HL-60 (cell line): ENCODE data around the gene PRMT7.

Source experiments
- DNase-seq, 2 experiments: peaks; one replicate each; pipeline ENCODE4 v3.0.0-alpha.2; 2010 to 2020; ENCODE audit warnings: low read depth in 1 of 2, low spot score in 1 of 2
- H3K27ac ChIP-seq: fragments of 250-450 bp; sonication (Bioruptor Pico); replicated peaks from 2 replicates; pipeline ENCODE4 v1.5.1; 2020; ENCODE audit warnings: mild to moderate bottlenecking, moderate library complexity
- H3K27me3 ChIP-seq: fragments of 250-450 bp; sonication (Bioruptor Pico); 2 replicates; pipeline ENCODE4 v1.5.1; 2021; ENCODE audit warnings: mild to moderate bottlenecking, moderate library complexity; ENCODE audit not compliant: insufficient read depth, poor library complexity, severe bottlenecking
- H3K4me3 ChIP-seq: replicated peaks from 2 replicates; pipeline ENCODE4 v1.5.1; 2011; ENCODE audit warnings: mild to moderate bottlenecking, control low read depth, low read length; ENCODE audit not compliant: insufficient read depth
- GABPA ChIP-seq: IDR thresholded peaks from 2 replicates; pipeline ENCODE4 v1.6.1; 2012; ENCODE audit warnings: low read depth
- POLR2AphosphoS5 ChIP-seq: IDR thresholded peaks from 2 replicates; pipeline ENCODE4 v1.6.1; 2012; ENCODE audit warnings: low read depth
- SPI1 ChIP-seq: IDR thresholded peaks from 2 replicates; pipeline ENCODE4 v1.6.1; 2012; ENCODE audit warnings: low read depth, mild to moderate bottlenecking, borderline replicate concordance
- TF ChIP-seq, protein P1 (sequence below): IDR thresholded peaks from 2 replicates; pipeline ENCODE4 v1.6.1; 2012; ENCODE audit warnings: low read depth; ENCODE audit not compliant: insufficient replicate concordance
- TF ChIP-seq, protein P2 (sequence below): IDR thresholded peaks from one replicate; pipeline ENCODE4 v1.5.1; 2011; ENCODE audit warnings: low read length, control low read depth, inconsistent platforms; ENCODE audit not compliant: insufficient read depth

The PRMT7 gene

DNA sequence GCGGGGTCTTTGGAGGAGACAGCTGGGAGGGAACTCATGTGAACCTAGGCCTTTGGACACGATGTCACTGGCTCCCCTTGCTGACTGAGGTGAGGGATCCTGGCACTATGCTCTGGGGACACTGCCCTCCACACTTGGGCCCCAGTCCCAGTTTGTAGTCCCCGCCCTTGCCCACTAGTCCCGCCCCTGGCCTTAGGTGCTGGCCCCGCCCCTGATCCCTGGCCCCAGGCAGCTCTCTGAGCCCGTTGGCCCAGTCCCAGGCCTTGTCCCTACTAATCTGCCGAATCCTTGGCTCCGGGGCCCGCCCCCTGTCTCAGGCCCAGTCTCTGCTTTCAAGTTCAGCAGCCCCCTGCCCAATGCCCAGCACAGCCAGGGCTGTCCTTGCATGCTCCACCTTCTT lies 76.5 kb downstream of the PRMT7 start:
- H3K27me3 ChIP-seq = no peaks in the 10 kb centered on the region
- no peak overlapping the region for H3K4me3 ChIP-seq
- H3K27ac ChIP-seq = no peak overlapping the region
- no peak for TF ChIP-seq SPI1
- no peak for DNase-seq

DNA sequence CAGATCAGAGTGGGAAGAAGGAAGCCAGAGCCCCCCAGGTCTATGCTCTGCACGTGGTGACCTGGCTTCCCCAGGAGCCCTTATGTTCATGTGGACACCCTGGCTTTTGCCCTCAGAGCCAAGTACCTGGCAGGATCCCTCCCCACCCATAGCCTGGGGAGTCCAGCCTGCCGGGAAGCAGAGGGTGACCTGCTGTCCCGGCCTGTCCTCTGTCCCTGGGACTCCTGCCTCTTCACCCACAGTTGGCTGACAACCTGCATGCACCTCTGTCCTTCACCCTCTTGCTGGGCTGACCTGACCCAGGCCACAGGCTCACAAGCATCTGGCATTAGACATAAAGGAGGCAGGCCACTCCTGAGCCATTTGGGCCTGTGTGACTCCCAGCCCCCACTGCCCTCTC lies 77.3 kb downstream of the PRMT7 start:
- Histone ChIP-seq H3K4me3 (no peak overlapping the region), H3K27ac (no peak overlapping the region), H3K27me3 (no peaks in the 10 kb centered on the region)
- DNase-seq = no peak
- TF ChIP-seq, protein P1, sequence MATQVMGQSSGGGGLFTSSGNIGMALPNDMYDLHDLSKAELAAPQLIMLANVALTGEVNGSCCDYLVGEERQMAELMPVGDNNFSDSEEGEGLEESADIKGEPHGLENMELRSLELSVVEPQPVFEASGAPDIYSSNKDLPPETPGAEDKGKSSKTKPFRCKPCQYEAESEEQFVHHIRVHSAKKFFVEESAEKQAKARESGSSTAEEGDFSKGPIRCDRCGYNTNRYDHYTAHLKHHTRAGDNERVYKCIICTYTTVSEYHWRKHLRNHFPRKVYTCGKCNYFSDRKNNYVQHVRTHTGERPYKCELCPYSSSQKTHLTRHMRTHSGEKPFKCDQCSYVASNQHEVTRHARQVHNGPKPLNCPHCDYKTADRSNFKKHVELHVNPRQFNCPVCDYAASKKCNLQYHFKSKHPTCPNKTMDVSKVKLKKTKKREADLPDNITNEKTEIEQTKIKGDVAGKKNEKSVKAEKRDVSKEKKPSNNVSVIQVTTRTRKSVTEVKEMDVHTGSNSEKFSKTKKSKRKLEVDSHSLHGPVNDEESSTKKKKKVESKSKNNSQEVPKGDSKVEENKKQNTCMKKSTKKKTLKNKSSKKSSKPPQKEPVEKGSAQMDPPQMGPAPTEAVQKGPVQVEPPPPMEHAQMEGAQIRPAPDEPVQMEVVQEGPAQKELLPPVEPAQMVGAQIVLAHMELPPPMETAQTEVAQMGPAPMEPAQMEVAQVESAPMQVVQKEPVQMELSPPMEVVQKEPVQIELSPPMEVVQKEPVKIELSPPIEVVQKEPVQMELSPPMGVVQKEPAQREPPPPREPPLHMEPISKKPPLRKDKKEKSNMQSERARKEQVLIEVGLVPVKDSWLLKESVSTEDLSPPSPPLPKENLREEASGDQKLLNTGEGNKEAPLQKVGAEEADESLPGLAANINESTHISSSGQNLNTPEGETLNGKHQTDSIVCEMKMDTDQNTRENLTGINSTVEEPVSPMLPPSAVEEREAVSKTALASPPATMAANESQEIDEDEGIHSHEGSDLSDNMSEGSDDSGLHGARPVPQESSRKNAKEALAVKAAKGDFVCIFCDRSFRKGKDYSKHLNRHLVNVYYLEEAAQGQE = no peak
- no peak for TF ChIP-seq POLR2AphosphoS5
- TF ChIP-seq, protein P2, sequence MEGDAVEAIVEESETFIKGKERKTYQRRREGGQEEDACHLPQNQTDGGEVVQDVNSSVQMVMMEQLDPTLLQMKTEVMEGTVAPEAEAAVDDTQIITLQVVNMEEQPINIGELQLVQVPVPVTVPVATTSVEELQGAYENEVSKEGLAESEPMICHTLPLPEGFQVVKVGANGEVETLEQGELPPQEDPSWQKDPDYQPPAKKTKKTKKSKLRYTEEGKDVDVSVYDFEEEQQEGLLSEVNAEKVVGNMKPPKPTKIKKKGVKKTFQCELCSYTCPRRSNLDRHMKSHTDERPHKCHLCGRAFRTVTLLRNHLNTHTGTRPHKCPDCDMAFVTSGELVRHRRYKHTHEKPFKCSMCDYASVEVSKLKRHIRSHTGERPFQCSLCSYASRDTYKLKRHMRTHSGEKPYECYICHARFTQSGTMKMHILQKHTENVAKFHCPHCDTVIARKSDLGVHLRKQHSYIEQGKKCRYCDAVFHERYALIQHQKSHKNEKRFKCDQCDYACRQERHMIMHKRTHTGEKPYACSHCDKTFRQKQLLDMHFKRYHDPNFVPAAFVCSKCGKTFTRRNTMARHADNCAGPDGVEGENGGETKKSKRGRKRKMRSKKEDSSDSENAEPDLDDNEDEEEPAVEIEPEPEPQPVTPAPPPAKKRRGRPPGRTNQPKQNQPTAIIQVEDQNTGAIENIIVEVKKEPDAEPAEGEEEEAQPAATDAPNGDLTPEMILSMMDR = no peak
- TF ChIP-seq SPI1 = no peak
- TF ChIP-seq GABPA = no peak

DNA sequence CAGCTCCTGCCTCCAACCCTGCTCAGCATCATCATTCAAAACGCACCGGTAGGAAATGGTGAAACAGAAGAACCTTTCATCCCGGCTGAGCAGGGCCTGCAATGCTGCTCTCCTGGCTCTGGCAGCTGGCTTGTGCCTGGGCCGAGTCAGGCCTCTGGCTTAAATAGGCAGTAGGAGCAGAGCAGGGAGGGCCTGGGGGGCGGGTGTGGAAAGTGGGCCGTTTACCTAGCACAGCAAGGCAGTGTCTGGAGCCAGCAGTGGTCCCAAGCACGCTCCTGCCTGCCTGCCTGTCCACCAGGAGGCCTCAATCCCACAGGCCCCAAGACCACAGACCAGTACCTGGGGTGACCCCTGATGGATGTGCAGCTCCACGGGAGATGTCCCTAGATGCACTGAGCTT lies 78.2 kb downstream of the PRMT7 start:
- TF ChIP-seq POLR2AphosphoS5 (no peak), SPI1 (no peak)
- TF ChIP-seq, protein P2 = no peak
- TF ChIP-seq, protein P1 = no peak
- Histone ChIP-seq H3K27ac (no peak overlapping the region), H3K27me3 (no peaks in the 10 kb centered on the region), H3K4me3 (no peak overlapping the region)
- DNase-seq = no peak

DNA sequence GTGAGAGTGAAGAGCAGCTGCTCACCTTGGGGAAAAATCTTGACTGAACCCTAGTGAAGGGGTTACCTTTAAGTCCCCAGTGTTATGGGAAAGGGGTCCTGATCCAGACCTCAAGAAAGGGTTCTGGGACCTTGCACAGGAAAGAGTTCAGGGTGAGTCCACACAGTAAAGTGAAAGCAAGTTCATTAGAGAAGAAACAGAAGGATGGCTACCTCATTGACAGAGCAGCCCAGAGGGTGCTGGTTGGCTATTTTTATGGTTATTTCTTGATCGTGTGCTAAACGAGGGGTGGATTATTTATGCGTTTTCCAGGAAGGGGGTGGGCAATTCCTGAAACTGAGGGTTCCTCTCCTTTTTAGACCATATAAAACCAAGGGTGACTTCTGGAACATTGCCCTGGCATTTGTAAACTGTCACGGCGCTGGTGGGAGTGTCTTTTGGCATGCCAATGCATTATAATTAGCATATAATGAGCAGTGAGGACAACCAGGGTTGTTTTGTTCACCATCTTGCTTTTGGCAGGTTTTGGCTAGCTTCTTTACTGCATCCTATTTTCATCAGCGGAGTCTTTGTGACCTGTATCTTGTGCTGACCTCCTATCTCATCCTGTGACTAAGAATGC lies 79.0 kb downstream of the PRMT7 start:
- no peak overlapping the region for H3K4me3 ChIP-seq
- H3K27ac ChIP-seq = no peak overlapping the region
- TF ChIP-seq, protein P2 = no peak
- no peak for TF ChIP-seq POLR2AphosphoS5
- TF ChIP-seq SPI1 = no peak
- TF ChIP-seq GABPA = no peak
- TF ChIP-seq, protein P1 = no peak
- no peak for DNase-seq
- H3K27me3 ChIP-seq = no peaks in the 10 kb centered on the region
